NCI-H1436 treated with DMSO at 0.1 percent for 48 hours (cell line): ENCODE data around the gene MBTPS2.
"Not testable (repeated sequence)": the region's sequence is repeated elsewhere in the genome, so short reads cannot be mapped to it uniquely, and the experiment has no call there.

Source experiments
- DNase-seq: peaks from one replicate; lab custom pipeline; 2025; lab: John Stamatoyannopoulos, UW

MBTPS2 gene

DNA sequence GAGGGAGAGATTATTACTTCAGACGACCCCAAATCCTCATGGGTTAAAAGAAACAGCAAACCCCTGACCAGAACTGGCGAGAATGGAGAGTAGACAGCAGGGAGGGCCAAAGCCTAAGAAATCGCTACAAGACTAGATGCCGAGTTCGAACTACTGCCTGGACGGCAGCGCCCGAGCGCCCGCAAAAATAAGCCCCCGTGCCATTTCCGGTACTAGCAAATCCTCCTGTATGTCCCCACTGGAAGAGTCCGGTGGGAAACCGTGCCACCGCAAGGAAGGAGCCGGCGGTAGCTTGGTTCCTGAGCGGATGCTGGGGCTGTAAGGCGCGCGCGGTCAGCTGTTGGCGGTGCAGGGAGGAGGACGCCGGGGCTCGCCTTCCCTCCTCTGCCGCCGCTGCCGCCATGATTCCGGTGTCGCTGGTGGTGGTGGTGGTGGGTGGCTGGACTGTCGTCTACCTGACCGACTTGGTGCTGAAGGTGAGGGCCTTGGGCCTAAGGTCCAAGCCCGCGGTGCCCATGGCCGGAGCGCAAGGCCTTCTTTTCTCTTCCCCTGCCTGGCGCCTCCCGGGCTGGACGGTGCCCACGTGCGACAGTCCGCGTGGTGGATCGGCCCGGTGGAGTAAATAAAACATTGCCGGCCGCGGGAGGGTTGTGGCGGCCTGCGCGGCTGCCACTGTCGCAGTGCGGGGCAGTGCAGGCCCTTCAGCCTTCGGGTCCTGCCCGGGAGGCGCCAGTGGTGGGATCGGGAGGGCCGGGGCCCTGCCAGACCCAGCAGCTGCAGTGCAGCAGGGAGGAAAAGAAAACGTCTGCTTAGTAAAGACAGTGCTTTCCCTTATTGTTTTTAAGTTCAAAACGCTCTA, at the start of gene MBTPS2:
Gene MBTPS2, plus strand, starts transcription at position 284 of the 859 bp plus-strand sequence. Its CDS starts 118 bp downstream, at position 402.
- peak; percentile 33 for DNase-seq

GRCh38 chrX:21798677-21799219, 40.7 kb upstream of the MBTPS2 start:
- DNase-seq = no peak

GRCh38 chrX:21799767-21800166, 39.6 kb upstream of the MBTPS2 start:
- DNase-seq = no peak

GRCh38 chrX:21800344-21800770, 39.1 kb upstream of the MBTPS2 start:
- DNase-seq = no peak

DNA sequence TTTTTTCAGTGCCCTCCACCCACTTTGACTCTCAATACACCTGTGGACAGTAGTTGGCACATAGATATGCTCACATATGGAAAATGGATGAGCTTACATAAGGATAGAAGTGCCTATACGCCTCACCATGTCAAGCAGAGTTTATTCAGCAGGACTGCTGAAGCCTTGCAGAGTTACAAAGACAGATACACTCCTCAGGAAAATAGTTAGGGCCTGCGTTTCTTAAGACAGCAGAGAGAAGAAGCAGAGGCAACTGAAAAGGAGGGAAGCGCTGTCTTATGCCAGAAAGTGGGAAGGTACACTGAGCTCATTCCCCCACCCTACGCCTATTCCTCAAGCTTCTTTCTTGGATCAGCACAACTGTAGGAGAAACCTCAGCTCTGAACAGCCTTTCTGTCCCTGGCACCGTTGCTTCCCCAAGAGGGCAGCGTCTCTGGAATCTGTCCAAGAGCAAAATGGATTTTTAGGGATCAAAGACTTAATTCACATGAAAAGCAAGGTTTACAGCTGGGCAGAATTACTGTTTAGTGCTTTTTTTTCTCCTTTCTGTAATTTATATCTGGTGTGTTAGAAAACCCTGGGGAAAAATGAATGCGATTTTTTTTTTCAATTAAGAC, 37.3 kb upstream of the MBTPS2 start:
- no peak for DNase-seq

- no peak for DNase-seq
Measured at GRCh38 chrX:21802839-21803238, 36.6 kb upstream of the MBTPS2 start.

GRCh38 chrX:21806691-21807090, 32.7 kb upstream of the MBTPS2 start:
- no peak for DNase-seq

DNA sequence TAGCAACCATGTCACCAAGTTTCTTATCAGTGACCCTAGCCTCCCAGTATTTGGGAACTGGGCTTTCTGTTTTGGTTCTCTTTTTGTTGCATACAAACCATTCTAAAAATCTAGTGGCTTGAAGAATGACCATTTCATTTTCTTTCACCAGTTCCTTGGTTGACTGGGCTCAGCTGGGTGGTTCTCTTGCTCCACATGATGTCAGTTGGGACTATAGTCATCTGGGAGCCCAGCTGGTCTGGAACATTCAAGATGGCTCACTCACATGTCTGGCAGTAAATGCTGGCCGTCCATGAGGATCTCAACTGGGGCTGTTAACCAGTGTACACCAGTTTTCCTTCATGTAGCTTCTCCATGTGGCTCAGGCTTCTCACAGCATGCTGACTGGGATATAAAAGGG, 27.6 kb upstream of the MBTPS2 start:
- no peak for DNase-seq

- no peak for DNase-seq
Measured at GRCh38 chrX:21812628-21813027, 26.8 kb upstream of the MBTPS2 start.

DNA sequence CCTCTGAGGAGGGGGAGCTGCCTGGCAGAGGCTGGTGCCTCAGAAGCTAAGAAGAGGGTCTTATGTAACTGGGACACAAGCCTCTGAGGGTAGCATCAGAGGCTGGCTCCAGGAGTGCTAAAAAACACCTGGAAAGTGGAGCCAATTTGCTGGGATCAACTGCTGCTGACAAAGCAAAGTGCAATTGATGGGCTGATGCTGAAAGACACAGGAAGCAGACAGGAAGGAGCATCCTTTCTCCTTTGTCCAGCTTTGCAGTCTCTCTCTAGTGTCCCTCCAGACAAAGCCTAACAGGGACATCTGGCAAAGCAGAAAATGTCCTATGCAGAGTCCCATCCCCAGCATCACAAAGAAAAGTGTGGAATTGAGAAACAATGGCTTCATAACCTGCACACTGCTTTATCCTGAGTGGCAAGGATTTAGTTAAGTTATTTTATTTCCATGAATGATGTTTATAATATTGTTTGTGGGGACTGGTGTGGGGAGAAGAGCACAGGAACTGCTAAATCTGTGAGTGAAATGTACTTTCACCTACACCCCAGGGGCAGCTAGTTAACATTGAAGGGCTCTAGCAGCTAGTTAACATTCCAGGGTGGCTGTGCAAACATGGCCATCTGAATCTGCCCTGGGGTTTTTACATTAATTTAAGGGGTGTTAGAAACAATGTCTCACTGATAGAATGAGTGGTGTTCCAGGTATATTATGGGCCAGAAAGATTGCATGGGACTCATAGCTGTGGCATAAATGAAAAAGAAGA, 25.6 kb upstream of the MBTPS2 start:
- no peak for DNase-seq

DNA sequence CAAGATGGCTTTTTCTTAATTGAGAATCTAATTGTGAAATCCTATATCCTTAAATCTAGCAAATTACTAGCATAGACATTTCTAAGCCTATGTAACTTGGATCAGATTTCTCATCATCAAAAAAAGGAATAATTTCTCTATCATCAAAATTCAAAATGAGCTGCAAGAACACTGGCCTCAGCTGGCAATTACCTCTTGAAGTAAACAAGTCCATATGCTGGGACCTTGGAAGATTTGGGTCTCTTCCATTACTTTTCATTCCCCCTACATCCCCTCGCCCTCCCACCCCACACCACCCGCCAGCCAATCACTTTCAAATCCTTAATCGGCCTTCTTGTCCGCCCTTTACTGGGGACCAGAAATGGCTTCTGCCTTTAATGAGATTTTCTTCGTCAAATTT, 23.3 kb upstream of the MBTPS2 start:
- no peak for DNase-seq

GRCh38 chrX:21820170-21820569, 19.2 kb upstream of the MBTPS2 start:
- DNase-seq = not testable (repeated sequence)

DNA sequence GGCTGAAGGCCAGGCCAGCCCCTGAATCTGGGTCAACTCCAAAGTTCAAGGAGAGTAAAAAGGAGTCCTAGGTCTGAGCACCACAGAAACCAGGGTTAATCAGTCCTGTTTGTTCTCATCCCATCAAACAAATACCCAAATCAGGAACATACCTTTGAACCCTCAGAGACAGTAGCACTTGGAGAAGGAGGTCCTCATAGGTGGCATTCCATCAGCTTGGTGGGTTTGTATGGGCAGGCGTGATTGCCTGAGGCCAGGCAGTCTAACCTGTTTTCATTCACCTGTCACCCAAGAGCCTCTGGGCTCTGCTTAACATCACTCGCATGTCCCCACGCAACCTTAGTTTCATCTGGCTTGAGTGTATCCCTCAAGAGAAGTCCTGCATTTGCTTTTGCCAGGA, 17.5 kb upstream of the MBTPS2 start:
- no peak for DNase-seq

DNA sequence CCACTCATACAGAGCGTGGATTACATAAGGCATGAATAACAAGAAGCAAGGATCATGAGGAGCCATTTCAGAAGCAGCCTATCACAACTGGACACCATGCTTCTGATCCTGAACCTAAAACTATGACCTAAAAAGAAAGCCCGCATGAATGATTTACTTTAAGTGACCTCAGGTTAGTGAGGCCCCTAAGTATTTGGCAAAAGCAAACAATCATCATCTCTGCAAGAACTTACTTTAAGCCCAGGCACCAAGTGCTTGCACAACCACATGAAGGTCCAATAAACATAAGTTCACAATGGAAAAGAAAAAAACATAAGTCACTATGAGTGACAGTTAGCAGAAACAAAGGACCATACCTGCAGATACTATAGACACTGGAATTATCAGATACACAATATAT, 7.9 kb upstream of the MBTPS2 start:
- DNase-seq = no peak

DNA sequence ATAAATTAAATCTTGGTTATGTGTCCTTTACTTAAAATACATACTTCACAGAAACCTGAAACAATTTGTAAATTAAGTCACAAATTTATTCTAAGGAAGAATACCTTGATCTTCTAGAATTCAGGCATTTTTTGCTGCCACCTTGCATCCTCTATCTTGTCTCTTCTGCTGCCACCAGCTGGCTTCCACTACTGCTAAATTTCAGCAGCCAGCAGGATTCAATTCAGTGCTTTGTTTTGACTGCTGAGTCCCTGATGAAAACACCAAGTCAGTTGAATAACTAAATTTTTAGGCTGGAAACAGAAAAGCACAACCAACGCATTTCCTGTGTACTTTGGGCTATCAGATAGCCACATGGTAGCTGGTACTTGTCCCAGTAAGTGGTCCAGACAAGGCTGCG, 2.4 kb upstream of the MBTPS2 start:
- DNase-seq = no peak

DNA sequence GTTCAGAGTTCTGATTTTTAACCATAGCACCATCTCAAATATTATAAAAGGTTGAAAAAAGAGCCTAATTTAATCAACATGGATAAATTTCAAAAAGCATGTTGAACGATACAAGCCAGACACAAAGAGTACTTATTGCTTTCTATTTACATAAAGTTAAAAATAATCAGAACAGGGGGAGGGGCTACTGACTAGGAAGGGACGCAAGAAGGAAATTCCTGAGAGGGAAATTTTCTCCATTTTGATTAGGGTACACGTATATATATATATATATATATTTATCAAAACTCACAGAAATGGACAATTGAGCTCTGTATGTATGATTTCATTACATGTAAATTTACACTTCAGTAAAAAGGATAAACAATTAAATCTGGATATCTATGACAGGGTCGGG, 482 bp upstream of the MBTPS2 start:
- DNase-seq = no peak

GRCh38 chrX:21840193-21840545, 752 bp downstream of the MBTPS2 start:
- DNase-seq = no peak

DNA sequence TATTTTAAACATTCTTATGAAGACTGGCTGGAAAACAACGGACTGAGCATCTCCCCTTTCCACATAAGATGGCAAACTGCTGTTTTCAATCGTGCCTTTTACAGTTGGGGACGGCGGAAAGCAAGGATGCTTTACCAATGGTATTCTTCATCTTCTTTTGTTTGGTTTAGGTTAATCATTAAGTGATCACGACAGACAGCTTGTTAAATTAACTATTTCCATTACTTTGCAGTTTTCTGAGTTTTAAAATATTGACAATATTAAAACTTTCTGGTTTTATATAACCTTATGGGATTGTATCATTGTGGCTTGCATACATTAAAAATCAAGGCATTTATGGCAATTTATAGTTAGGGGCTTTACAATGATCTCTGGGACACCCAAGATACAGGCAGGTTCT, 3.8 kb downstream of the MBTPS2 start:
- DNase-seq = no peak

DNA sequence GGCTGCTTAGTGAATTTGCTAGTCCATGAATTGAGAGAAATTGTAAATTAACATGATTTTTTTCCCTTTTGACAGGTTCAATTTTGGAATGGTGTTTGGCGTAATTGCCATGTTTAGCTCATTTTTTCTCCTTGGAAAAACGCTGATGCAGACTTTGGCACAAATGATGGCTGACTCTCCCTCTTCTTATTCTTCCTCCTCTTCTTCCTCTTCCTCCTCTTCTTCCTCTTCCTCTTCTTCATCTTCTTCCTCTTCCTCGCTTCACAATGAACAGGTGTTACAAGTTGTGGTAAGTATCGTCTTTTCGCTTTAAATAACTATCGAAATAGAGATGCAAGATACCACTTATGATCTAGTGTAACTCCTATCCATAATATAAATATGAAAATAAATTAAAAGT, 5.7 kb downstream of the MBTPS2 start:
- DNase-seq = no peak

GRCh38 chrX:21847342-21847741, 7.9 kb downstream of the MBTPS2 start:
- DNase-seq = no peak

DNA sequence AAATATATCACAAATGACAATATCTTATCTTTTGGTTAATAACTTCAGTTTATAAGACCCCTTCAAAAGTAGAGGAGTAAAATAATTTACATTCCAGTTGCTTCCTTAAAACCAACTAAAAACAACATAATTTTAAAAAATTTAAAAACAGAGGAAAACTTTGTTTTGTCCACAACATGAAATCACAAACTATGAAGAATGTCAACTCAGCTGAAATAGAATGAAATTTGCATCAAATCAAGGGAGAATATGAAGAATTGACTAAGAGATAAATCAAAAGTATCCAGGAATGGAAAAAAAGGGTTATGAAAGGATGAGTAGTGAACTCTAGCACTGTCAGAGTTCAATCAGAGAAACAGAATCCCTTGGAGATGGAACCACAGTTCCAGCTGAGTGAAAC, 14.2 kb downstream of the MBTPS2 start:
- no peak for DNase-seq

- DNase-seq = no peak
Measured at GRCh38 chrX:21855937-21856415, 16.6 kb downstream of the MBTPS2 start, which contains the start of gene YY2. Gene YY2 (plus strand): TSS chrX:21855987. CDS start chrX:21856485, 498 bp downstream.
